Osteoblast (primary cell): Measurements from ENCODE around the gene NEU1. TPM values are rescaled to one million over a fixed set of nuclear protein-coding genes. Genes with fewer than 3 reads are reported as not detected.
"Not testable (repeated sequence)": the region's sequence is repeated elsewhere in the genome, so short reads cannot be mapped to it uniquely, and the experiment has no call there.

Experiments
- DNase-seq: peaks from one replicate; pipeline ENCODE4 v3.0.0; 2011; ENCODE audit warnings: low spot score, mixed read lengths; ENCODE audit not compliant: insufficient read length; ENCODE audit errors: missing footprints
- H2AFZ ChIP-seq: 2 replicates; pipeline ENCODE4 v1.6.0; 2011; ENCODE audit warnings: mild to moderate bottlenecking, low read length
- H3K27ac ChIP-seq: 2 replicates; pipeline ENCODE4 v1.5.1; 2011; ENCODE audit warnings: mild to moderate bottlenecking, low read depth, low read length, moderate library complexity
- H3K27me3 ChIP-seq: 2 replicates; pipeline ENCODE4 v1.6.0; 2012; ENCODE audit warnings: mild to moderate bottlenecking, control low read depth, inconsistent platforms, low read length, moderate library complexity; ENCODE audit not compliant: insufficient read depth
- H3K36me3 ChIP-seq: 2 replicates; pipeline ENCODE4 v1.5.1; 2011; ENCODE audit warnings: mild to moderate bottlenecking, low read length, control low read depth, moderate library complexity; ENCODE audit not compliant: insufficient read depth
- H3K4me1 ChIP-seq: 2 replicates; pipeline ENCODE4 v1.5.1; 2011; ENCODE audit warnings: mild to moderate bottlenecking, low read length, control low read depth, moderate library complexity; ENCODE audit not compliant: insufficient read depth
- H3K4me2 ChIP-seq: 2 replicates; pipeline ENCODE4 v1.6.0; 2011; ENCODE audit warnings: mild to moderate bottlenecking, low read length; ENCODE audit not compliant: insufficient read depth
- H3K4me3 ChIP-seq: fragments of 200-600 bp; sonication (generic); 3 replicates; pipeline ENCODE4 v1.5.1; 2012; ENCODE audit warnings: mild to moderate bottlenecking, low read length, inconsistent platforms; ENCODE audit not compliant: insufficient read depth
- H3K79me2 ChIP-seq: 2 replicates; pipeline ENCODE4 v1.6.0; 2012; ENCODE audit warnings: mild to moderate bottlenecking, low read length, control low read depth, inconsistent platforms; ENCODE audit not compliant: insufficient read depth
- H3K9me3 ChIP-seq: 2 replicates; pipeline ENCODE4 v1.5.1; 2011; ENCODE audit warnings: low read depth, low read length, control low read depth
- H4K20me1 ChIP-seq: 2 replicates; pipeline ENCODE4 v1.6.0; 2012; ENCODE audit warnings: mild to moderate bottlenecking, low read length, control low read depth; ENCODE audit not compliant: insufficient read depth
- total RNA-seq: library from RNA; depleted of rRNA; stranded (reverse); fragments of >200 nt; gene quantifications from 2 replicates; pipeline ENCODE4 v1.2.3, GENCODE V29; 2012
- TF ChIP-seq, protein P1 (sequence below): IDR thresholded peaks from 2 replicates; pipeline ENCODE4 v1.5.1; 2011; ENCODE audit warnings: mild to moderate bottlenecking, low read depth, low read length, moderate library complexity; ENCODE audit errors: extremely low read depth

Gene NEU1
- total RNA-seq, 1 donor: 117 TPM

DNA sequence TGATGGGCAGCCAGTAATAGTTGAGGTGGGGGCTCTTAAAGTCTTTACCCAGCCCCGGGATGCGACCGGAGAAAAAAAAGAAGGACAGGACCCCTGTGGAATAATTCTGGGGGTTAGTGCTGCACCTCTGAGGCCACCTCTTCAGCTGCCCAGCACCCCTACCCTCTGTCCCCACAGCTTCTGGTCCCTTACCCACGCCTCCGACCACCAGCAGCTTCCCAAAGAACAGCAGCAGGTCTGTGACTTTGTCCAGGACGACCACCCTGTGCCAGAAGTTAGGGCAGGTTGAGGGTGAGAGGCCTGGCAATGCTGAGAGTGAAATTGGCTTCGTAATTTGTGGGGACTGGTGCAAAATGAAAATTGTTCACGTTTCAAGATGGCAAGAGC lies 2.2 kb upstream of the NEU1 start:
- Histone ChIP-seq H3K36me3 (peaks cover 13% of the 10 kb centered on the region), H3K79me2 (peaks cover 28% of the 10 kb centered on the region), H3K4me1 (peaks cover 14% of the 10 kb centered on the region), H2AFZ (peak overlapping the region; percentile 41), H3K27me3 (no peaks in the 10 kb centered on the region), H3K27ac (no peak overlapping the region), H3K4me3 (no peak overlapping the region), H3K9me3 (no peaks in the 10 kb centered on the region), H4K20me1 (no peaks in the 10 kb centered on the region), H3K4me2 (no peak overlapping the region)
- DNase-seq: peak; percentile 42
- TF ChIP-seq, protein P1, sequence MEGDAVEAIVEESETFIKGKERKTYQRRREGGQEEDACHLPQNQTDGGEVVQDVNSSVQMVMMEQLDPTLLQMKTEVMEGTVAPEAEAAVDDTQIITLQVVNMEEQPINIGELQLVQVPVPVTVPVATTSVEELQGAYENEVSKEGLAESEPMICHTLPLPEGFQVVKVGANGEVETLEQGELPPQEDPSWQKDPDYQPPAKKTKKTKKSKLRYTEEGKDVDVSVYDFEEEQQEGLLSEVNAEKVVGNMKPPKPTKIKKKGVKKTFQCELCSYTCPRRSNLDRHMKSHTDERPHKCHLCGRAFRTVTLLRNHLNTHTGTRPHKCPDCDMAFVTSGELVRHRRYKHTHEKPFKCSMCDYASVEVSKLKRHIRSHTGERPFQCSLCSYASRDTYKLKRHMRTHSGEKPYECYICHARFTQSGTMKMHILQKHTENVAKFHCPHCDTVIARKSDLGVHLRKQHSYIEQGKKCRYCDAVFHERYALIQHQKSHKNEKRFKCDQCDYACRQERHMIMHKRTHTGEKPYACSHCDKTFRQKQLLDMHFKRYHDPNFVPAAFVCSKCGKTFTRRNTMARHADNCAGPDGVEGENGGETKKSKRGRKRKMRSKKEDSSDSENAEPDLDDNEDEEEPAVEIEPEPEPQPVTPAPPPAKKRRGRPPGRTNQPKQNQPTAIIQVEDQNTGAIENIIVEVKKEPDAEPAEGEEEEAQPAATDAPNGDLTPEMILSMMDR: no peak

DNA sequence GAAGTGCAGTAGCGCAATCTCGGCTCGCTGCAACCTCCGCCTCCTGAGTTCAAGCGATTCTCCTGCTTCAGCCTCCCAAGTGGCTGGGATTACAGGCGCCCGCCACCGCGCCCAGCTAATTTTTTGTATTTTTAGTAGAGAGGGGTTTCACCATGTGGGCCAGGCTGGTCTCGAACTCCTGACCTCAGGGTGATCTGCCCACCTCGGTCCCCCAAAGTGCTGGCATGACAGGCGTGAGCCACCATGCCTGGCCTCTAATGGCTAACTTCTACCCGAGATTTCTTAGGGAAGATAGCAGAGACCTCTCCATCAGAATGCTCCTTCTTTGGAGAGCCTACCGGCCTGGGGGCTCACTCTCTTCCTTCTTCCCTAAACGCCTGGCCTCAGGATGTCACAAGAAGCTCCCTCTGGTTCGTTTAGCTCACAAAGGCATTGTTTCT lies 1.5 kb upstream of the NEU1 start:
- Histone ChIP-seq H3K4me2 (peak overlapping the region; percentile 94), H2AFZ (peak overlapping the region; percentile 96), H3K36me3 (peaks cover 20% of the 10 kb centered on the region), H3K79me2 (peaks cover 29% of the 10 kb centered on the region), H3K4me1 (peaks cover 14% of the 10 kb centered on the region), H3K4me3 (peak overlapping the region; percentile 86)
- not testable (repeated sequence) for DNase-seq, H3K27me3 ChIP-seq, H4K20me1 ChIP-seq, H3K27ac ChIP-seq, H3K9me3 ChIP-seq

DNA sequence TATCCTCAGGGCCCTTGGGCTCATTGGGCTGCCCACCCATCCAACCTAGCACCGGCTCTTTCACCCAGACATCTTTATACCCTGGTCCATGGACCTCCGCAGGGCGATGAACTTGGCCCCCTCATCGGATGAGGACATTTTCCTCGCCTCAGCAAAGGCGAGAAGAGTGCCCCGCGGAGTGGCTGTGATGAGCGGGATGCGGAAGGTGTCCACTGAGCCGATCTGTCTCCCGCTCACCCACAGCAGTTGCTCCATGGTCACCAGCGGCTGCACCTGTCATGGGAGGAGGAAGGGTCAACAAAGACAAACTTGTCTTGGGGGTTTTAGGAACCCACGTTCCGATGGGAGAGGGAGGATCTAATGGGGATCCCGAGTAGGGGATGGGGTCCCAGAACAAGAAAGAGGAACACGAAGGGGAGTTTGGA lies 690 bp downstream of the NEU1 start:
- Histone ChIP-seq H3K9me3 (no peaks in the 10 kb centered on the region), H3K79me2 (peaks cover 29% of the 10 kb centered on the region), H2AFZ (peak overlapping the region; percentile 89), H3K4me1 (peaks cover 14% of the 10 kb centered on the region), H3K4me2 (peak overlapping the region; percentile 94), H3K36me3 (peaks cover 33% of the 10 kb centered on the region), H3K27ac (peak overlapping the region; percentile 89), H4K20me1 (no peaks in the 10 kb centered on the region), H3K4me3 (peak overlapping the region; percentile 98), H3K27me3 (no peaks in the 10 kb centered on the region)
- DNase-seq: peak; percentile 72
- TF ChIP-seq, protein P1: no peak

DNA sequence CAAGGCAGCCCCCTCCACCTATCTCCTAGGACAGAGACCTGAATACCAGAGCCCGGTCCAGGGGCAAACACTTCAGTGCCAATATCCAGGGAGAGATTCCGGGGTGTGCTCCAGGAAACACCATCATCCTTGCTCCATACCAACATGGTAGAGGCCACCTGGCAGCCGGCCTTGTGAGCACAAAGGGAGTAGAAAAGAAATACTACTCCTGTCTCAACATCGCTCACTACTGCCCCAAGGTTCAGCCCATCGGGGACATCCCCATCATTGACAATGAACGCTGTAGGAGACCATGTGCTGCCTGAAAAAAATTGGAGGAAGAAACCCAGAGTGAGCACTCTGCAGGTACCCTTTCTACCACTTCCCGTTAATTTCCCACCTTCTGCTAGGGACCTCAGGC lies 1.5 kb downstream of the NEU1 start:
- DNase-seq: peak; percentile 75
- Histone ChIP-seq H3K9me3 (no peaks in the 10 kb centered on the region), H3K4me2 (no peak overlapping the region), H4K20me1 (no peaks in the 10 kb centered on the region), H3K4me1 (peaks cover 14% of the 10 kb centered on the region), H2AFZ (no peak overlapping the region), H3K27me3 (no peaks in the 10 kb centered on the region), H3K79me2 (peaks cover 29% of the 10 kb centered on the region), H3K4me3 (no peak overlapping the region), H3K27ac (no peak overlapping the region), H3K36me3 (peaks cover 33% of the 10 kb centered on the region)
- TF ChIP-seq, protein P1: no peak
